GM13976 (cell line): ENCODE results near the gene HSPB1.

Experiments
- DNase-seq: peaks from one replicate; pipeline ENCODE4 v3.0.0; 2012; ENCODE audit warnings: low spot score
- CTCF ChIP-seq: IDR thresholded peaks from 2 replicates; pipeline ENCODE4 v1.5.1; 2012; ENCODE audit warnings: borderline replicate concordance, mild to moderate bottlenecking; ENCODE audit not compliant: insufficient read depth; ENCODE audit errors: extremely low read depth, missing control alignments, control extremely low read depth
- in situ Hi-C: fragments of 300-500 bp; cut with MboI; formaldehyde crosslinking; loops from one replicate; pipeline ENCODE4 v1.12.0; 2022; ENCODE audit warnings: low sequenced_read_pairs, mixed read lengths, inconsistent platforms; ENCODE audit not compliant: unreplicated experiment

Gene HSPB1

GRCh38 chr7:76342222-76342621 is 39.7 kb downstream of the HSPB1 start:
- in situ Hi-C loops: no loop called here

GRCh38 chr7:76343294-76343930 is 40.9 kb downstream of the HSPB1 start:
- TF ChIP-seq CTCF: no peak
- in situ Hi-C loops: no loop called here
- DNase-seq: no peak

More at GRCh38 chr7:76342222-76342621, 39.7 kb downstream of the HSPB1 start:
- no peak for DNase-seq
- no peak for TF ChIP-seq CTCF

GRCh38 chr7:76343931-76344321 is 41.5 kb downstream of the HSPB1 start:
- in situ Hi-C loops: no loop called here

GRCh38 chr7:76346097-76346496 is 43.6 kb downstream of the HSPB1 start:
- TF ChIP-seq CTCF: no peak
- DNase-seq: no peak
- in situ Hi-C loops: no loop called here

More at GRCh38 chr7:76343931-76344321, 41.5 kb downstream of the HSPB1 start:
- TF ChIP-seq CTCF: no peak
- no peak for DNase-seq

GRCh38 chr7:76346778-76347177 is 44.3 kb downstream of the HSPB1 start:
- in situ Hi-C loops: no loop called here
- no peak for DNase-seq
- no peak for TF ChIP-seq CTCF

- TF ChIP-seq CTCF: no peak
- in situ Hi-C loops: no loop called here
- DNase-seq: no peak
These were observed 45.2 kb downstream of the HSPB1 start for GRCh38 chr7:76347710-76348109.
